ENCODE measurements around the gene TMEM252.

TMEM252 gene

GRCh38 chr9:68540712-68541535, at the start of gene TMEM252:
TMEM252 (minus strand) TSS chr9:68540883; CDS start chr9:68540814, 69 bp downstream.
- no peak for DNase-seq

- DNase-seq = no peak
Measured at GRCh38 chr9:68585034-68585761, 44.5 kb upstream of the TMEM252 start.

GRCh38 chr9:68584189-68585033, 43.7 kb upstream of the TMEM252 start:
- peak; percentile 78 for DNase-seq

GRCh38 chr9:68581696-68582095, 41.0 kb upstream of the TMEM252 start:
- no peak for DNase-seq

- DNase-seq = no peak
Measured at GRCh38 chr9:68577774-68578591, 37.3 kb upstream of the TMEM252 start.

- DNase-seq = no peak
Measured at GRCh38 chr9:68575817-68576216, 35.1 kb upstream of the TMEM252 start.

- DNase-seq = no peak
Measured at GRCh38 chr9:68574150-68574549, 33.5 kb upstream of the TMEM252 start.

GRCh38 chr9:68567565-68567964, 26.9 kb upstream of the TMEM252 start:
- no peak for DNase-seq

- no peak for DNase-seq
Measured at GRCh38 chr9:68562461-68562860, 21.8 kb upstream of the TMEM252 start.

- DNase-seq = no peak
Measured at GRCh38 chr9:68560071-68560844, 19.6 kb upstream of the TMEM252 start.

- no peak for DNase-seq
Measured at GRCh38 chr9:68558545-68558944, 17.9 kb upstream of the TMEM252 start.

GRCh38 chr9:68555437-68556150, 14.9 kb upstream of the TMEM252 start:
- no peak for DNase-seq

- no peak for DNase-seq
Measured at GRCh38 chr9:68552700-68553476, 12.2 kb upstream of the TMEM252 start.

- no peak for DNase-seq
Measured at GRCh38 chr9:68551191-68551590, 10.5 kb upstream of the TMEM252 start.

GRCh38 chr9:68548241-68548640, 7.6 kb upstream of the TMEM252 start:
- DNase-seq = no peak

GRCh38 chr9:68547417-68547816, 6.7 kb upstream of the TMEM252 start:
- no peak for DNase-seq

GRCh38 chr9:68546596-68547390, 6.1 kb upstream of the TMEM252 start:
- no peak for DNase-seq

GRCh38 chr9:68545033-68545705, 4.5 kb upstream of the TMEM252 start:
- DNase-seq = no peak

- DNase-seq = no peak
Measured at GRCh38 chr9:68541568-68541967, 885 bp upstream of the TMEM252 start.

Data from NCI-H2171 (cell line).